G401 (cell line): ENCODE measurements around the gene STARD3. TPM values are rescaled to one million over a fixed set of nuclear protein-coding genes. Genes with fewer than 3 reads are reported as not detected.

ENCODE experiments used
- DNase-seq: peaks from one replicate; pipeline ENCODE4 v3.0.0-alpha.2; 2015; ENCODE audit warnings: low spot score
- in situ Hi-C: cut with HindIII; loops from 2 replicates; pipeline ENCODE4 v1.10.0; 2016; ENCODE audit warnings: low sequenced_read_pairs, mixed read lengths
- total RNA-seq: library from RNA; depleted of rRNA; stranded (reverse); fragments of >200 nt; shearing (Covaris generic); gene quantifications from 2 replicates; pipeline ENCODE4 v1.2.3, GENCODE V29; 2014

The STARD3 gene
- total RNA-seq, 1 experiment from 2014 or later, result 30.8 TPM

- in situ Hi-C loops, result no loop called here
- DNase-seq, result no peak
Observed at GRCh38 chr17:39631403-39631802, 5.5 kb upstream of the STARD3 start.

DNA sequence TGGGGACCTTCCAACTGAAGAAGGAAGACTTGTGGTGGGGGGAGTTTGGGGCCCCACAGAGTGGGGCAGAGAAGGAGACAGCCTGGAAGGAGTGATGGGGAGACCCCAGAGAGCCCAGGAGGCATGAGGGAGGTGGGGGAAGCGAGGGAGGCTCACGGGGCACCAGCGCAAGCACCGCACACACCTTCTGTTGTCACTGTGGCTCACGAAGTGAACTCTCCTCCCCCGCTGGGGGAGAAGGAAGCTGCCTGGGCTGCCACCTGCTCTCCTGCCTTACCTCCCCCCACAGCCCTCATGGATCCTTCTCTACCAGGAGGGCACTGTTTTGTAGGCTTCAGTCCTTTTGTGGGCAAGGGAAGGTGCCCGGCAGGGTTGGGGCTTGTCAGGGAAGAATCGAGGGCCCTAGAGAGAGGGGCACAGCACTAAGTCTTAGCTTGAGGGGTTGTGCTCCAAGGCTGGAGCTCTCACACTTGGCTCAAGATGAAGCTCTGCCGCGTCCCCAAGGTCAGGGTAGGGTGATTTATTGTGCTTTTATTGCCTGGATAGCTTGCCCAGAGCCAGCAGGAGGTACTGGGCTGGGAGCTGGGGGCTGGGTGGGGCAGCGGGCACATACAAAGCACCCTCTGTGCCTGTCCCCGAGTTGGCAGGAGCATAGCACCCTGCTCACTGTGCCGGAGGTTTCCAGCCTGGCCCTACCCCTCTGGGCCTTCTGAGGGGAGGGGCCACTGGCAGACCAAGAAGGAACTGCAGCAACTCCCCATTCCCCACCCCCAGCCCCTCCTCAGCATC lies 4.6 kb upstream of the STARD3 start:
- in situ Hi-C loops, result no loop called here
- peak; percentile 39 for DNase-seq

GRCh38 chr17:39633570-39634183 lies 3.3 kb upstream of the STARD3 start:
- DNase-seq, result no peak
- in situ Hi-C loops, result no loop called here

DNA sequence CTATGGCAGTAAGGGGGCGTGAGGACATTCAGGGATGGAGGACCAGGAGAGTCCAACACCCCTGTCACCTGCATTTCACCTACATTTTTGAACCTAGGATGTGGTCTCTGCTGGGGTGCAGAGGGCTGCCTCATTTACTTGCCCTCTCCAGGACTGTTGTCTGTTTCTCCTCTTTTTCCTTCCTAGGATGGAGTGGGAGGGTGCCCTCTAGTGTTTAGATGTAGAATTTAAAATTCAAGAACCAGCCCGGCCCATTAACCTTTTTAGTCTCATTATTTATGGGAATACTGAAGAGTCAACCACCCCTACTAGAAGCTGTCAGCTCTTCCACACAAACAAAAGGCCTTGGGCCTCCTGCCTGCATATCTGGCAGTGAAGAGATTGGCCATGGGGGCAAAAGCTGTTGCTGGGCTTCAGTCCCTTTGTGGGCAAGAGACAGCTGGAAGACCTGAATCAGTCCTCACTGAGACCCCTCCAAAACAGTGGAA lies 2.5 kb upstream of the STARD3 start:
- DNase-seq, result peak; percentile 78
- in situ Hi-C loops, result no loop called here

DNA sequence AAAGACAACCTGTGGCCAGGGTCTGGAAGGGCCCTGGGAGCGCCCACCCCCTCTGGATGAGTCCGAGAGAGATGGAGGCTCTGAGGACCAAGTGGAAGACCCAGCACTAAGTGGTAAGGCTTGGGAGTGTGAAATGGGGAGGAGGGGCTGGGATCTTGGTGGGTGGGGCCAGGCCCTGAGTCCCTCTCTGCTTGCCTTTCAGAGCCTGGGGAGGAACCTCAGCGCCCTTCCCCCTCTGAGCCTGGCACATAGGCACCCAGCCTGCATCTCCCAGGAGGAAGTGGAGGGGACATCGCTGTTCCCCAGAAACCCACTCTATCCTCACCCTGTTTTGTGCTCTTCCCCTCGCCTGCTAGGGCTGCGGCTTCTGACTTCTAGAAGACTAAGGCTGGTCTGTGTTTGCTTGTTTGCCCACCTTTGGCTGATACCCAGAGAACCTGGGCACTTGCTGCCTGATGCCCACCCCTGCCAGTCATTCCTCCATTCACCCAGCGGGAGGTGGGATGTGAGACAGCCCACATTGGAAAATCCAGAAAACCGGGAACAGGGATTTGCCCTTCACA lies 1.2 kb upstream of the STARD3 start:
- in situ Hi-C loops, result no loop called here
- DNase-seq, result no peak

DNA sequence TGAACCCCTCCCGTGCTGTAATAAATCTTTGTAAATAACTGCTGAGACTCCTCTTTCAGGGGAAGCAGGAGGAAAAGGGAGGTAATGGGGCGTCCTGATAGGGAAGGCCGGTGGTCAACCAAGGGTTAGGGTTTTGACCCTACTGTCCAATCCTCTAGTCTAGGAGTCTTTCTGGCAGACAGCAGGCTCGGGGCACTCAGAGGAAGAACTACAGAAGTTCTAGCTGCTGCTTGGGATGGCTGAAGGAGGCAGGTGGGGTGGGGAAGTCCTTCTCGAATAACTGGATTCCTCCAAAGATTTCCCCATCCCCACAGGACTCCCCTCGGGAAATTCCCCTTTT lies 387 bp upstream of the STARD3 start:
- in situ Hi-C loops, result no loop called here
- no peak for DNase-seq

DNA sequence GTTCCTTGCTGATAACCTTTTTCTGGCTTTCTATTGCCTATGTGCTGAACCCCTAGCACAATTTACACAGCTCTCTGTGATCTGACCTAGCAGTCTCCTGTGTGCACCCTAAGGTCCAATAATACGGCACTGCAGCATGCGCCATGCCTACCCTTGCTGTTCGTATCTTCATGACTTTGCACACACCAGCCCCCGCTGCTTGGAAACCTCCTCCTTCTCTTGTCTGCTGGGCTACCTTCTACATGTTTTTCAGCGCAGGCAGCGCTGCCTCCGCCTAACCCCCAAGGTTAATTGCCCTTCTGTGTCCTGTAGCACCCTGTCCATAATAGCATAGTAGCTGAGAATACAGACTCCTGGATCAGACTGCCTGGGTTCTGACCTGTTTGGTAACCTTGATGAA lies 1.4 kb downstream of the STARD3 start:
- in situ Hi-C loops, result no loop called here
- no peak for DNase-seq

DNA sequence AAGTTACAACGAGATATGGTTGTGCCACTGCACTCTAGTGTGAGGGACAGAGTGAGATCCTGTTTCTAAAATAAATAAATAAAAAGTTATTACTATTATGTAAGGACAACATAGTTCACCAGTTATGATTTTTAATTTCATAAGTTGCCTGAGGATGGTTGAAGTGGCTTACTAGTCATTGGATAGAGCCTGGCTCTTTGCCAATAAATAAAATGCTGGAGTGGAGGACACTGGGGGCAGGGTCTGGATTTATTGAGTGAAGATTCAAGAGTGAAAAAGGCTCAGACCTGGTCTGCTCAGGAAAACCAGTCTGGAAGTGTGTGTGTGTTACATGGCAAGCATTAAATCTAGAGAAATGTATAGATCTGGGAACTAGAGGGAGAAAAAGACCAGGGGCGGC lies 2.1 kb downstream of the STARD3 start:
- in situ Hi-C loops, result no loop called here
- no peak for DNase-seq

DNA sequence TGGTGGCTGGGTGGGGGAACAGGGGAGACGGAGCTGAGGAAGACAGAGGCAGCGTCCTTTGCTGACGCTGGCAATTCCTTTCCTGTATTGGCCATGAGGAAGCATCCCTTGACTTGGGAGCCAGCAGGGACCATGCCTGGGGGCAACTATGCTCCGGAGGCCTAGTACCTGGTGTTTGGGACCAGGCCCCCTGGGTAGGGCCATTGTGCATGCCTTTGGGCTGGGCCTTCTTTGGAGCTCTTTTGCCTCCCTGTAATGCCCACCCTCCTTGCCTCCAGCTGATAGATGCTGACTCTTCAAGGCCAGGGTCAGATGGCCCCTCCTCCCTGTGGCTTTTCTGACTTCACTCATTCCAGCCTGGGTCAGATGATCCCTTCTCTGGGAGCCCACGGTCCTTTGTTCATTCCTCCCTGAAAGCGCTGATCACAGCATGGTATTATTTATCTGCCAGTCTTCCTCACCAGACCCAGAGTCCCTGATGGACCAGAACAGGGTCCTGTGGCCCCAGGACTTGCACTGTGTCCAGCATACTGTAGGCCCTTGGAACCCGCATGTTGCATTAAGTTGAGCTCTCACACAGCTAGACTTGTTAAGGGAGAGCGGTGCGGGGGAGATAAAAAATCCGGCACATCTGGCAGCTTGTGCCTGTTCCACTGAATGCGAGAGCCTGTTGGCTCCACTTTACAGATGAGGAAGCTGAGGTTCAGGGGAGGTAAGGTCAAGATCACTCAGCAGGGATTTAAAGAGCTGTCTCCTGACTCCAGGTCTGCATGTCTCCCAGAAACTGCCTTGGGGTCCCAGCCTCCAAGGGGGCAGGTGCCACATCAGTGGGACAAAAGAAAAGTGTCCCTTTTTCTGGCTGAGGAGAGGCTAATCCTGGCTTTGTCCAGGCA lies 2.9 kb downstream of the STARD3 start:
- in situ Hi-C loops, result no loop called here
- no peak for DNase-seq

DNA sequence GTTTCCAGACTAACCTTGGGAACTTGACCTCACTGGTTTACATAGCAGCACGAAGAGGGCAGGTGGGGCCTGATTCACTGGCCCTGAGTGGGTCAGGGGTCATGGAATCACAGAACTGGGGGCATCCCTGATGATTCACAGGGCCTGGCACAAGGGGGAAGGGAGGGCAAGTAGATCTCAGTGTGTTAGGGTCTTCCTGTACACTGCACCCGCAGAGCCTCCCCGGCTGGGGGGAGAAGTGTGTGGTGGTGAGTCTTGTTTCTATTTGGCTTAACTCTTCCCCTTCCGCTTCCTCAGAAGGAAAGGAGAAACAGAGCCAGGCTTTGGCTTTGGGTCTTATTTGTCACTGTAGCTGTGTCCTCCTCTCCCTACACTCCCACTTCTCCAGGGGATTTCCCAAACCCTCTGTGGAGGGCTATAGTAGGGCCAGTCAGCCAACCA lies 3.7 kb downstream of the STARD3 start:
- in situ Hi-C loops, result no loop called here
- no peak for DNase-seq

DNA sequence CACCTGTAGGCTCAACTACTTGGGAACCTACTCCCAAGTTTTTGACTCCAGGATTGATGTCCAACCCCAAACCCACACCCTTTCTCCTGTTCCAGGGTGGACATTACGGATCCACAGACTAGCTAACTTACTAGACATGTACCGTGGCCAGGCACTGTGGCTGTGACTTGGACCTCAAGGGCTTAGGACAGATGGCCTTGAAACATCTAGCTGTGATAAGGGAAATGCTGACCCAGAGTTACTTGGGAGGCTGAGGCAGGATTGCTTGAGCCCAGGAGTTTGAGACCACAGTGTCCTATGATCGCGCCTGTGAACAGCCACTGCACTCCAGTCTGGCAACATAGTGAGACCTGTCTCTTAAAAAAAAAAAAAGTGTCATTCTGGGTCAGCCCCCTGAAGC lies 4.2 kb downstream of the STARD3 start:
- no peak for DNase-seq
- in situ Hi-C loops, result no loop called here

DNA sequence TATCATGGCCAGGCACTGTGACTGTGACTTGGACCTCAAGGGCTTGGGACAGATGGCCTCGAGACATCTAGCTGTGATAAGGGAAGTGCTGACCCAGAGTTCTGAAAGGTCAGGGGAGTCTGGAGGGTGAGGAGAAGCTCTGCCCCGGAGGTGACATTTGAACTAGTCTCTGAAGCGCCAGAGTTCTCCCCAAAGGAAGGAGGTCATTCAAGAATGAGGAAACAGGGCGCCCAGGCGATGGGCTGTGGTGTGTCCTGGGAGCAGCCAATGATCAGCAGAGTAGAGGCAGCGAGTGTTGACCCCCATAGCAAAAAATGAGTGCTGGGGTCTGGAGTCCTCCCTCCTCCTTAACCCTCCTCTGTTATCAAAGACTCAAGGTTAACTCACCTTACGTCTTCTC lies 4.9 kb downstream of the STARD3 start:
- no peak for DNase-seq
- in situ Hi-C loops, result no loop called here

DNA sequence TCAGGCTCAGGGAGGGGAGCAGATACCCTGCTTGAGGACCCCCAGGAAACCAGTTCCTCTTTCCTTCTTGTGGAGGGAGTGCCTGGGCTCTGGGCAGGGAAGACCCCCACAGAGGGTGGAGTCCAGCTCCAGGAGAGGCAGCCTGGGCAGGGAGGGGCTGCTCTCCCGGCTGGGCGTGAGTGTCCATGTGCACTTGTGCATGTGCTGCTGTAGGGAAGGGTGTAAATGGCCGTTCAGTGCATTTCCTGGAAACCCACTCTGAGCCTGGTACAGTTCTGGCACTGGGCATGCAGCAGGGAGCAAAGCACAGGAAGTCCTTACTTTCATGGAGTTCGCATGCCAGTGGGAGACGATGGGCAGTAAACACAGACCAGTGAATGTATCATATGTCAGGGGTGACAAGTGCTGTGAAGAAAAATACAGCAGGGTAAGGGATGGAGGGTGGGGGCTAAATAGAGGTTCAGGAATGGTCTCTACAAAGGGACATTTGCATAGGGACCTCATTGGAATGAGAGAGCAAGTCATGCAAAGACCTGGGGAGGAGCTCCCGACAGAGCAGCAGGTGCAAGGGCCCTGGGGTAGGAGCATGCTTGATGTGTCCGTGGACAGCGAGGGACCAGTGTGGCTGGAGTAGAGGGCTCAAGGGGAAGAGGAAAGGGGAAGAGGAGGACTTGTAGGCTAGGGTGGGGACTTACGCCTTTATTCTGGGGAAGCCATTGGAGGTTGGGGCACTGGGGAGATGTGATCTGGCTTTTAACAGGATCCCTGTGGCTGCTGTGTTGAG lies 5.5 kb downstream of the STARD3 start:
- in situ Hi-C loops, result no loop called here
- DNase-seq, result no peak

DNA sequence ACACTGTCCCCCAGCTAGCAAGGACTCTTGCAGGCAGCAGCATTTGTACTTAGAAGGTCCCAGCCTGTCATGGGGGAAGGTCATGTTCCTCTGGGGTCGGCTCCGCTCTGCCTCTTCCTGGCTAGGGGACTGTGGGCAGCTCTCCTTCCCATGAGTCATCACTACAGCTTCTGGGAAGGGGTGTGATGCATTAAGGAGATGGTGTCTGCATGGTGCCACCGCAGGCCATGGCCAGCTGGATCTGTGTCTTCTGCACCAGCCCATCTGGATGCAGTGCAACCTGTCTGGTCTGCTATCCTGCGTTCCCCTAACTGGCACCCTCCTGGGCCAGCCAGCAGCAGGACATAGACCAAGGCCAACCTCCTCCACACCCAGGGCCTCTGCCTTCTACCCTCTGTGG lies 6.3 kb downstream of the STARD3 start:
- no peak for DNase-seq
- in situ Hi-C loops, result no loop called here

DNA sequence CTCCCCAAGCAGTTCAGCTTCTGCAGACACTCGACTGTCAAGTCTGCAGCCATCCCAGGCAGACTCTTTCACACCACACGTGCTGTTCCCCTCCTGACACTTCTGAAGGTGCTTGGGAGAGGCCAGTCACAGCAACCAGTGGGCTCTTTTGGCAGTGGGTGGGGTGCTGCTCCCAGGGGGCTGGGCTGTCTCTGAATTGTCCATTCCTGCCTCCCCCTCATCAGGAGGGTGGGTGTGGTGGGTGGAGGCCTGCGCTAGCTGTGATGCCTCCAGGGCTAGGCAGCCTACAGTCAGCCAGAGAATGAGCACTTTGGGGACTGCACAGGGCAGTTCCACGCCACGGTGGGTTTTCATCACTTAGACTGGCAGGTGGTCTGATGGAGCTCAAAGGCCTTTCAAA lies 10.3 kb downstream of the STARD3 start:
- DNase-seq, result no peak
- in situ Hi-C loops, result no loop called here

- in situ Hi-C loops, result no loop called here
- no peak for DNase-seq
Observed at GRCh38 chr17:39648616-39649366, 11.8 kb downstream of the STARD3 start.

GRCh38 chr17:39650121-39650579 lies 13.2 kb downstream of the STARD3 start:
- no peak for DNase-seq
- in situ Hi-C loops, result no loop called here

GRCh38 chr17:39651923-39652586 lies 15.1 kb downstream of the STARD3 start:
- in situ Hi-C loops, result no loop called here
- no peak for DNase-seq
